Natural killer cell (primary cell): ENCODE results near the gene HOXB6. TPM values are rescaled to one million over a fixed set of nuclear protein-coding genes. Genes with fewer than 3 reads are reported as not detected.

ENCODE experiments used
- ATAC-seq, 3 donors: fragments of 150-1000 bp in 2 of 3; fragments of 200-7000 bp in 1 of 3; cut with Tn5 transposase; 1 replicate in 1 of 3; 2 replicates in 2 of 3; pipeline ENCODE4 v1.10.0; 2021; ENCODE audit warnings: mild to moderate bottlenecking in 2 of 3, moderate library complexity in 2 of 3
- DNase-seq, 2 donors: peaks; one replicate each; pipeline versions ENCODE4 v3.0.0 to v3.0.0-alpha.2; 2013 to 2021; ENCODE audit warnings: mixed read lengths in 1 of 2
- H3K27ac ChIP-seq: one replicate; pipeline ENCODE4 v1.5.1; 2013; ENCODE audit warnings: mild to moderate bottlenecking, low read length
- H3K27me3 ChIP-seq: one replicate; pipeline ENCODE4 v1.6.1; 2013; ENCODE audit warnings: low read length; ENCODE audit not compliant: control insufficient read depth, insufficient read depth
- H3K36me3 ChIP-seq: one replicate; pipeline ENCODE4 v1.6.1; 2013; ENCODE audit warnings: low read length; ENCODE audit not compliant: control insufficient read depth, insufficient read depth
- H3K4me1 ChIP-seq: one replicate; pipeline ENCODE4 v1.6.1; 2013; ENCODE audit warnings: low read length; ENCODE audit not compliant: control insufficient read depth, insufficient read depth
- H3K4me3 ChIP-seq: one replicate; pipeline ENCODE4 v1.5.1; 2013; ENCODE audit warnings: low read length
- H3K9me3 ChIP-seq: one replicate; pipeline ENCODE4 v1.6.1; 2013; ENCODE audit warnings: low read length; ENCODE audit not compliant: control insufficient read depth, insufficient read depth
- H3K27ac Mint-ChIP-seq, 2 donors: one replicate each; pipeline ENCODE4 v1.8.0; 2022; ENCODE audit warnings: mild to moderate bottlenecking in 2 of 2, mixed read lengths in 2 of 2, moderate library complexity in 1 of 2
- H3K27me3 Mint-ChIP-seq, 2 donors: one replicate each; pipeline ENCODE4 v1.8.0; 2022; ENCODE audit warnings: low read depth in 2 of 2, mixed read lengths in 2 of 2
- H3K36me3 Mint-ChIP-seq: one replicate; pipeline ENCODE4 v1.8.0; 2022; ENCODE audit warnings: mixed read lengths
- H3K4me1 Mint-ChIP-seq, 2 donors: one replicate each; pipeline ENCODE4 v1.8.0; 2022; ENCODE audit warnings: mixed read lengths in 2 of 2
- H3K4me3 Mint-ChIP-seq: one replicate; pipeline ENCODE4 v1.8.0; 2022; ENCODE audit warnings: mild to moderate bottlenecking, moderate library complexity, mixed read lengths
- H3K9me3 Mint-ChIP-seq, 2 donors: one replicate each; pipeline ENCODE4 v1.8.0; 2022; ENCODE audit warnings: mixed read lengths in 2 of 2
- CTCF ChIP-seq: fragments of 200-600 bp; IDR thresholded peaks from one replicate; pipeline ENCODE4 v1.8.0; 2022; ENCODE audit warnings: antibody characterized with exemption
- WGBS: methylation state at CpG from one replicate; pipeline ENCODE4 v1.1.7; 2013; ENCODE audit warnings: missing lambda C conversion rate; ENCODE audit not compliant: insufficient coverage; 5-methylcytosine and 5-hydroxymethylcytosine counted together
- intact Hi-C: fragments of 100-400 bp; cut with micrococcal nuclease; formaldehyde crosslinking; loops from one replicate; pipeline ENCODE4 v1.14.2; 2022
- total RNA-seq, 4 donors: library from RNA; stranded (reverse); fragments of 120-200 nt in 1 of 4; gene quantifications; one replicate each; pipeline versions ENCODE4 v1.2.3 to v1.2.4, GENCODE V29; 2013 to 2022

HOXB6 gene
- total RNA-seq, 3 donors from 2014 or later (not counting 1 experiment from before 2014, with no cell fraction given), result not detected

GRCh38 chr17:48612854-48613691, 8.3 kb upstream of the HOXB6 start:
- H3K9me3 Mint-ChIP-seq, result no peaks in the 10 kb centered on the region
- intact Hi-C loops, result loop anchor here (2.0 to 10.0 kb wide), 3 partner anchors 16 to 142 kb away; partner anchors contain the start of genes PRAC1 and PRAC2
- peak; percentile 30 for TF ChIP-seq CTCF
- ATAC-seq (peak; percentile 75 to 78 (median 78)), DNase-seq (peak; percentile 57 to 76)
- H3K36me3 ChIP-seq, result no peaks in the 10 kb centered on the region
- peaks cover 54% of the 10 kb centered on the region in 2 donors for H3K27me3 Mint-ChIP-seq
- peaks cover 7% of the 10 kb centered on the region for H3K36me3 Mint-ChIP-seq
- H3K4me1 ChIP-seq, result peaks cover 58% of the 10 kb centered on the region
- H3K4me3 ChIP-seq, result peak overlapping the region; percentile 24
- peak overlapping the region; percentile 7 to 78 for H3K27ac Mint-ChIP-seq
- 2% methylated on average over 62 of the region's 67 CpGs for WGBS
- H3K4me1 Mint-ChIP-seq, result peaks cover 49 to 53% of the 10 kb centered on the region in 2 donors
- H3K27ac ChIP-seq, result no peak overlapping the region
- H3K9me3 ChIP-seq, result no peaks in the 10 kb centered on the region
- peaks cover 64% of the 10 kb centered on the region for H3K27me3 ChIP-seq
- H3K4me3 Mint-ChIP-seq, result peak overlapping the region; percentile 89

- peaks cover 48 to 50% of the 10 kb centered on the region in 2 donors for H3K4me1 Mint-ChIP-seq
Observed at GRCh38 chr17:48612456-48612853, 7.7 kb upstream of the HOXB6 start.

GRCh38 chr17:48611681-48612455, 7.1 kb upstream of the HOXB6 start:
- Histone ChIP-seq H3K27me3 (peaks cover 52% of the 10 kb centered on the region), H3K4me1 (peaks cover 53% of the 10 kb centered on the region), H3K9me3 (no peaks in the 10 kb centered on the region), H3K27ac (no peak overlapping the region), H3K4me3 (peak overlapping the region; percentile 85), H3K36me3 (no peaks in the 10 kb centered on the region)
- WGBS, result 4% methylated on average over 35 of the region's 36 CpGs
- H3K36me3 Mint-ChIP-seq, result peaks cover 2% of the 10 kb centered on the region
- DNase-seq (peak in 1 of 2 donors; percentile 50), ATAC-seq (peak in 2 of 3 donors; percentile 15 to 18)
- no peaks in the 10 kb centered on the region for H3K9me3 Mint-ChIP-seq
- peaks cover 43 to 49% of the 10 kb centered on the region in 2 donors for H3K27me3 Mint-ChIP-seq
- peak overlapping the region; percentile 7 to 78 for H3K27ac Mint-ChIP-seq
- H3K4me3 Mint-ChIP-seq, result peak overlapping the region; percentile 98
- intact Hi-C loops, result loop anchor here (2.0 to 10.0 kb wide), 3 partner anchors 15 to 143 kb away; partner anchors contain the start of genes PRAC1 and PRAC2
- no peak for TF ChIP-seq CTCF
- H3K4me1 Mint-ChIP-seq, result peaks cover 44 to 48% of the 10 kb centered on the region in 2 donors

More at GRCh38 chr17:48612456-48612853, 7.7 kb upstream of the HOXB6 start:
- H3K36me3 ChIP-seq, result no peaks in the 10 kb centered on the region
- H3K27me3 Mint-ChIP-seq, result peaks cover 49 to 54% of the 10 kb centered on the region in 2 donors
- DNase-seq (peak in 1 of 2 donors; percentile 48), ATAC-seq (peak; percentile 14 to 20 (median 16))
- H3K27ac ChIP-seq, result no peak overlapping the region
- TF ChIP-seq CTCF, result no peak
- H3K4me3 Mint-ChIP-seq, result peak overlapping the region; percentile 89
- H3K36me3 Mint-ChIP-seq, result peaks cover 7% of the 10 kb centered on the region
- H3K27ac Mint-ChIP-seq, result peak overlapping the region; percentile 7 to 78
- peaks cover 57% of the 10 kb centered on the region for H3K27me3 ChIP-seq
- no peaks in the 10 kb centered on the region for H3K9me3 ChIP-seq
- H3K9me3 Mint-ChIP-seq, result no peaks in the 10 kb centered on the region
- peak overlapping the region; percentile 24 for H3K4me3 ChIP-seq
- under 1% methylated on average over 13 of the region's 15 CpGs for WGBS
- intact Hi-C loops, result loop anchor here (2.0 to 10.0 kb wide), 3 partner anchors 16 to 142 kb away; partner anchors contain the start of genes PRAC1 and PRAC2
- H3K4me1 ChIP-seq, result peaks cover 53% of the 10 kb centered on the region
